Nephron (organoid): ENCODE measurements around the gene ENGASE.

Source experiments
- H3K27ac Mint-ChIP-seq, 3 experiments: 2 replicates each; pipeline ENCODE4 v1.8.0; 2020; ENCODE audit warnings: mixed read lengths in 3 of 3, mild to moderate bottlenecking in 2 of 3, moderate library complexity in 1 of 3
- H3K27me3 Mint-ChIP-seq: 2 replicates; pipeline ENCODE4 v1.8.0; 2021; ENCODE audit warnings: low read depth, mild to moderate bottlenecking, moderate library complexity, mixed read lengths
- H3K36me3 Mint-ChIP-seq: 2 replicates; pipeline ENCODE4 v1.8.0; 2020; ENCODE audit warnings: low read depth, mixed read lengths
- H3K4me1 Mint-ChIP-seq: 2 replicates; pipeline ENCODE4 v1.8.0; 2020; ENCODE audit warnings: mixed read lengths
- H3K4me3 Mint-ChIP-seq, 3 experiments: 2 replicates each; pipeline ENCODE4 v1.8.0; 2020; ENCODE audit warnings: mild to moderate bottlenecking in 3 of 3, mixed read lengths in 3 of 3, moderate library complexity in 2 of 3
- H3K9me3 Mint-ChIP-seq: 2 replicates; pipeline ENCODE4 v1.8.0; 2020; ENCODE audit warnings: mixed read lengths
- TF ChIP-seq, protein P1 (sequence below), 3 experiments: fragments of 200-600 bp; sonication (generic); IDR thresholded peaks; one replicate each; pipeline ENCODE4 v1.5.0; 2021; ENCODE audit warnings: antibody characterized with exemption in 3 of 3; ENCODE audit not compliant: unreplicated experiment in 3 of 3

The ENGASE gene

GRCh38 chr17:79094261-79094660 lies 19.6 kb downstream of the ENGASE start:
- Mint-ChIP-seq H3K9me3 (no peaks in the 10 kb centered on the region), H3K36me3 (no peaks in the 10 kb centered on the region), H3K27ac (no peak overlapping the region), H3K4me1 (peaks cover 5% of the 10 kb centered on the region), H3K27me3 (peaks cover 58% of the 10 kb centered on the region), H3K4me3 (no peak overlapping the region)
- TF ChIP-seq, protein P1, sequence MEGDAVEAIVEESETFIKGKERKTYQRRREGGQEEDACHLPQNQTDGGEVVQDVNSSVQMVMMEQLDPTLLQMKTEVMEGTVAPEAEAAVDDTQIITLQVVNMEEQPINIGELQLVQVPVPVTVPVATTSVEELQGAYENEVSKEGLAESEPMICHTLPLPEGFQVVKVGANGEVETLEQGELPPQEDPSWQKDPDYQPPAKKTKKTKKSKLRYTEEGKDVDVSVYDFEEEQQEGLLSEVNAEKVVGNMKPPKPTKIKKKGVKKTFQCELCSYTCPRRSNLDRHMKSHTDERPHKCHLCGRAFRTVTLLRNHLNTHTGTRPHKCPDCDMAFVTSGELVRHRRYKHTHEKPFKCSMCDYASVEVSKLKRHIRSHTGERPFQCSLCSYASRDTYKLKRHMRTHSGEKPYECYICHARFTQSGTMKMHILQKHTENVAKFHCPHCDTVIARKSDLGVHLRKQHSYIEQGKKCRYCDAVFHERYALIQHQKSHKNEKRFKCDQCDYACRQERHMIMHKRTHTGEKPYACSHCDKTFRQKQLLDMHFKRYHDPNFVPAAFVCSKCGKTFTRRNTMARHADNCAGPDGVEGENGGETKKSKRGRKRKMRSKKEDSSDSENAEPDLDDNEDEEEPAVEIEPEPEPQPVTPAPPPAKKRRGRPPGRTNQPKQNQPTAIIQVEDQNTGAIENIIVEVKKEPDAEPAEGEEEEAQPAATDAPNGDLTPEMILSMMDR (IDR thresholded peaks at IDR 0.05; ENCODE audit: unreplicated experiment in 3 of 3): no peak

GRCh38 chr17:79095345-79096055 lies 20.9 kb downstream of the ENGASE start:
- Mint-ChIP-seq H3K36me3 (no peaks in the 10 kb centered on the region), H3K27me3 (peaks cover 68% of the 10 kb centered on the region)

GRCh38 chr17:79096477-79096876 lies 21.9 kb downstream of the ENGASE start:
- Mint-ChIP-seq H3K27ac (no peak overlapping the region), H3K27me3 (peaks cover 70% of the 10 kb centered on the region), H3K4me1 (no peaks in the 10 kb centered on the region), H3K9me3 (no peaks in the 10 kb centered on the region), H3K36me3 (no peaks in the 10 kb centered on the region), H3K4me3 (no peak overlapping the region)
- TF ChIP-seq, protein P1 (IDR thresholded peaks at IDR 0.05; ENCODE audit: unreplicated experiment in 3 of 3): no peak

More at GRCh38 chr17:79095345-79096055, 20.9 kb downstream of the ENGASE start:
- no peak overlapping the region for H3K27ac Mint-ChIP-seq
- peaks cover 4% of the 10 kb centered on the region for H3K4me1 Mint-ChIP-seq
- TF ChIP-seq, protein P1 (IDR thresholded peaks at IDR 0.05; ENCODE audit: unreplicated experiment in 3 of 3): no peak
- H3K9me3 Mint-ChIP-seq: no peaks in the 10 kb centered on the region
- H3K4me3 Mint-ChIP-seq: no peak overlapping the region

DNA sequence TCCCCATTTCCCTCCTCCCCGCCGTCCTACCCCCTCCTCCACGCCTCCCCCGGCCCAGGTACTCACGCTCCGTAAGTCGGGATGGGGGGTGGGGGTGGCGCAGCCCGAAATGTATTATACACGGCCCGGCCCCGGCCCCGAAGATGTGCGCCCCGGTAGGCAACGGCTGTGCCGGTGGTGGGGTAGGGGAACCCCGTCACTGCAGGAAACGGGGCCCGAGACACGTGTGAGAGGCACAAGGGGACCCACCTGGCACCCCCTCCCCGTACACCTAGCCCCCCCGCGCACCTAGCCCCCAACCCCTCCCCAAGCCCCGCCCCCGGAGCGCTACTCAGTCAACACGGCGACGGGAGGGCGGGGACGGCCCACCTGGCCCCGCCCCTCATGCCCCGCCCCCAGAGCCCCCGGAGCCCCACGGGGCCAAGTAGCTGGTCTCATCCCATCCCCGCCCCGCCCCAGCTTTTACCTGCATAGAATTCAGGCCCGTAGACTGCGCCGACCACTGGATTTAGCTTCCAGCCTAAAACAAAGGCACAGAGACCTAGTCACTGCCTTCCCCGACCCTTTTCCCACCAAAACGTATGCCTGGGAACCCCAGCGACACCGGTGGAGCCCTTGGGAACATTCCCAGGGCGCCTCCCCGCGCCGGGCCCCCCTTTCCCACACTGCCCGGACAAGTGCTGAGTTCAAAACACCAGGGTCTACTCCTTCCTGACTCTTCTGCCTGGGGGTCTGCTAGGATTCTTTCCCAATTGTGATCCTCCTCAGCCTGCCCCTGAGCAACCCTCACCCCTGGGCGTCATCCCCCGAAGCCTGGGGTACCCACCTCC lies 22.8 kb downstream of the ENGASE start:
- peaks cover 66% of the 10 kb centered on the region for H3K27me3 Mint-ChIP-seq
- no peak overlapping the region for H3K27ac Mint-ChIP-seq
- H3K9me3 Mint-ChIP-seq: no peaks in the 10 kb centered on the region
- H3K4me3 Mint-ChIP-seq: no peak overlapping the region
- no peaks in the 10 kb centered on the region for H3K4me1 Mint-ChIP-seq
- no peaks in the 10 kb centered on the region for H3K36me3 Mint-ChIP-seq
- TF ChIP-seq, protein P1 (IDR thresholded peaks at IDR 0.05; ENCODE audit: unreplicated experiment in 3 of 3): no peak

DNA sequence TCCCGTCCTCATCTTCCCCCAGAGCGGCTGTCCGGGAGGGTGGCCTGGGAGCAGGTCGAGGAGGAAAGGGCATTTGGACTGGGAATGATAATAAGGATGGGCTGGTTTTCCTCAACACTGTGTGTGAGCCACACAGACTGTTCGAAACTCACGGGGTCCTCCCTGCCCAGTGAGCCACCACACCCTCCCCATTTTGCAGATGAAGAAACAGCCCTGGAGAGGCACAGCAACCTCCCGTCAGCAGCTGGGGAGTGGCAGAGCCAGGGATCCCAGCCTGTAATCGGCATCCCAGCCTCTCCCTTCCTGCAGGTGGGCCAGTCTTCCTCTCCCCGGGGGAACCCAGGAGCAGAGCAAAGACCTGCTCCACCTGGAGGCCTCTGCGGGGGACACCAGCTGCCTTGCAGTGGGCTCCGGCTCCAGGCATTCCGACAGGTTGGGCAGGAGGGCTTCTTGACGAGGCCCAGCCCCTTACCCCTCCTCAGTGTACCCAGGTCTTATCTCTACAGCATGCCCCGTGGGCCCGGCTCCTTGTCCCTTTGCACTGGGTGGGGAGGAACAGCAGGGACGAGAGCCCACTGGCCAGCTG lies 23.8 kb downstream of the ENGASE start:
- H3K4me3 Mint-ChIP-seq: no peak overlapping the region
- H3K27ac Mint-ChIP-seq: no peak overlapping the region
- no peaks in the 10 kb centered on the region for H3K36me3 Mint-ChIP-seq
- no peaks in the 10 kb centered on the region for H3K4me1 Mint-ChIP-seq
- no peaks in the 10 kb centered on the region for H3K9me3 Mint-ChIP-seq
- TF ChIP-seq, protein P1 (IDR thresholded peaks at IDR 0.05; ENCODE audit: unreplicated experiment in 3 of 3): no peak
- peaks cover 63% of the 10 kb centered on the region for H3K27me3 Mint-ChIP-seq
